HepG2 (cell line): ENCODE data around the gene MCM3.

ENCODE experiments used
- CTCF ChIP-seq: sonication (generic); formaldehyde crosslinking; IDR thresholded peaks from 2 replicates; pipeline ENCODE4 v1.5.0; 2020; ENCODE audit warnings: mild to moderate bottlenecking, missing genetic modification reagents, moderate library complexity
- EZH2 ChIP-seq: conservative IDR thresholded peaks from 2 replicates; pipeline ENCODE4 v1.6.1; 2012; ENCODE audit warnings: mild to moderate bottlenecking, low read depth, low read length, moderate library complexity
- GABPB1 ChIP-seq: IDR thresholded peaks from 2 replicates; pipeline ENCODE4 v1.6.1; 2016; ENCODE audit warnings: mild to moderate bottlenecking, missing genetic modification reagents, moderate library complexity, missing compliant biosample characterization
- JUND ChIP-seq: sonication (generic); formaldehyde crosslinking; IDR thresholded peaks from 2 replicates; pipeline ENCODE4 v1.8.0; 2022; ENCODE audit warnings: mild to moderate bottlenecking, missing genetic modification reagents
- POLR2G ChIP-seq: fragments of 200-400 bp; formaldehyde crosslinking; IDR thresholded peaks from 2 replicates; pipeline ENCODE4 v1.6.1; 2018; ENCODE audit warnings: mild to moderate bottlenecking, low read depth, low read length, moderate library complexity
- ZNF136 ChIP-seq: sonication (generic); formaldehyde crosslinking; IDR thresholded peaks from 2 replicates; pipeline ENCODE4 v1.8.1; 2022; ENCODE audit warnings: low read depth, mild to moderate bottlenecking, moderate library complexity, missing genetic modification reagents
- ZNF552 ChIP-seq: sonication (generic); formaldehyde crosslinking; IDR thresholded peaks from 2 replicates; pipeline ENCODE4 v1.9.0; 2022; ENCODE audit warnings: missing genetic modification reagents, mild to moderate bottlenecking, borderline replicate concordance
- ZNF556 ChIP-seq: sonication (generic); formaldehyde crosslinking; IDR thresholded peaks from 2 replicates; pipeline ENCODE4 v1.4.0; 2020; ENCODE audit warnings: mild to moderate bottlenecking, missing genetic modification reagents, borderline replicate concordance
- ZNF788 ChIP-seq: sonication (generic); formaldehyde crosslinking; IDR thresholded peaks from 2 replicates; pipeline ENCODE4 v1.5.0; 2020; ENCODE audit warnings: mild to moderate bottlenecking, missing genetic modification reagents, borderline replicate concordance

- TF ChIP-seq POLR2G (no peak), CTCF (CRISPR knock-in tag) (no peak), ZNF552 (CRISPR knock-in tag) (no peak), EZH2 (no peak), ZNF136 (no peak), ZNF788 (no peak), GABPB1 (CRISPR knock-in tag) (no peak), JUND (CRISPR knock-in tag) (no peak), ZNF556 (CRISPR knock-in tag) (no peak)
These were observed 47.4 kb upstream of the MCM3 start for GRCh38 chr6:52331793-52332457.
